Testis (tissue), 2 donors: ENCODE data around the gene SLC6A19.

ENCODE experiments used
- CTCF ChIP-seq, 3 experiments: fragments of 450-650 bp in 2 of 3; fragments of 200-600 bp in 1 of 3; sonication (generic) in 1 of 3; IDR thresholded peaks; one replicate each; pipeline ENCODE4 v1.5.1; 2016 to 2019; ENCODE audit warnings: antibody characterized with exemption in 3 of 3, mild to moderate bottlenecking in 2 of 3, moderate library complexity in 1 of 3
- POLR2A ChIP-seq: fragments of 450-650 bp; IDR thresholded peaks from one replicate; pipeline ENCODE4 v1.6.1; 2017; ENCODE audit warnings: antibody characterized with exemption, mild to moderate bottlenecking, moderate library complexity

- TF ChIP-seq CTCF (IDR thresholded peaks at IDR 0.05) (no peak), POLR2A (no peak)
Measured at GRCh38 chr5:1196562-1196961, 4.8 kb upstream of the SLC6A19 start.
